ENCODE results near the gene TBXAS1.
"Not testable (repeated sequence)": the region's sequence is repeated elsewhere in the genome, so short reads cannot be mapped to it uniquely, and the experiment has no call there.

TBXAS1 gene

GRCh38 chr7:139828446-139828845 is 618 bp upstream of the TBXAS1 start:
- no peak for DNase-seq

GRCh38 chr7:139829775-139830117 is 682 bp downstream of the TBXAS1 start:
- no peak for DNase-seq

GRCh38 chr7:139830292-139830691 is 1.2 kb downstream of the TBXAS1 start:
- DNase-seq, result no peak

- DNase-seq, result no peak
These were observed 1.9 kb downstream of the TBXAS1 start for GRCh38 chr7:139830782-139831501.

GRCh38 chr7:139835848-139836247 is 6.8 kb downstream of the TBXAS1 start:
- DNase-seq, result not testable (repeated sequence)

GRCh38 chr7:139837291-139837690 is 8.2 kb downstream of the TBXAS1 start:
- not testable (repeated sequence) for DNase-seq

GRCh38 chr7:139838276-139838675 is 9.2 kb downstream of the TBXAS1 start:
- DNase-seq, result peak in 1 of 2 experiments; percentile 5

- no peak for DNase-seq
These were observed 9.8 kb downstream of the TBXAS1 start for GRCh38 chr7:139838876-139839275.

- DNase-seq, result no peak
These were observed 11.7 kb downstream of the TBXAS1 start for GRCh38 chr7:139840776-139841175.

- peak; percentile 19 to 30 for DNase-seq
These were observed 13.5 kb downstream of the TBXAS1 start for GRCh38 chr7:139842401-139843210.

GRCh38 chr7:139843211-139843537 is 14.1 kb downstream of the TBXAS1 start:
- not testable (repeated sequence) for DNase-seq

GRCh38 chr7:139844779-139845442 is 15.8 kb downstream of the TBXAS1 start:
- no peak for DNase-seq

- no peak for DNase-seq
These were observed 16.4 kb downstream of the TBXAS1 start for GRCh38 chr7:139845443-139845805.

GRCh38 chr7:139846297-139846696 is 17.2 kb downstream of the TBXAS1 start:
- no peak for DNase-seq

GRCh38 chr7:139848274-139848673 is 19.2 kb downstream of the TBXAS1 start:
- no peak for DNase-seq

GRCh38 chr7:139850906-139851305 is 21.8 kb downstream of the TBXAS1 start:
- no peak for DNase-seq

- DNase-seq, result no peak
These were observed 22.9 kb downstream of the TBXAS1 start for GRCh38 chr7:139851770-139852481.

GRCh38 chr7:139852482-139852845 is 23.4 kb downstream of the TBXAS1 start:
- DNase-seq, result no peak

- peak; percentile 29 to 50 for DNase-seq
These were observed 24.6 kb downstream of the TBXAS1 start for GRCh38 chr7:139853506-139854123.

- peak; percentile 12 to 42 for DNase-seq
These were observed 25.1 kb downstream of the TBXAS1 start for GRCh38 chr7:139854124-139854511.

- DNase-seq, result peak in 1 of 2 experiments; percentile 62
These were observed 25.9 kb downstream of the TBXAS1 start for GRCh38 chr7:139854803-139855497.
